ENCODE results near the gene MS4A6E. TPM values are rescaled to one million over a fixed set of nuclear protein-coding genes. Genes with fewer than 3 reads are reported as not detected.

The MS4A6E gene
- total and polyA plus RNA-seq, 2 of the 8 experiments (the other 6 are each of a cell fraction or from before 2014, with no cell fraction given) = not detected

DNA sequence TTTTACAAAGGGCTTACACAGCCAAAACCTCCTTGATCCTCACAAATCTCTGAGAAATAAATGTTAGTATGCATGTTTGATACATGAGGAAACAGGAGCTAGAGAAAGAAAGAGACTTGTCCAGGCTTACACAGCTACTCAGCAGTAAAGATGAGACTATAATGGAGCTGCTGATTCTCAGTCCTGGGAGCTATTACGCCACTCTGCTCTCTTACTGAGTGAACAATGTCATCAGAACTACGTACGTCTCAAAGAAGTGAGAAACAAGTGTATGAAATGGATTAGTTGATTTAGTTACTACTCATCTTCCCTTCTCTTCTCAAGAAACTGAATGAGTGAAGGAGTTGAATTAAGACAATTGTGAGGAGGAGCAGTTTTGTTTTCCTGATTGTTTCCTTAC is 12.3 kb downstream of the MS4A6E start (continued):
- TF ChIP-seq RNF2 (IDR thresholded peaks at IDR 0.05; ENCODE audit: borderline replicate concordance, low read depth, low read length, missing control alignments, poor library complexity, severe bottlenecking) (no peak), SP2 (IDR thresholded peaks at IDR 0.05; ENCODE audit: low read length) (no peak), MAFK (IDR thresholded peaks at IDR 0.05; ENCODE audit: low read depth, low read length) (no peak), RAD21 (IDR thresholded peaks at IDR 0.05 in 1 of 2, conservative IDR thresholded peaks at IDR 0.05 in 1 of 2; ENCODE audit: low read depth in 2 of 2, low read length in 2 of 2) (no peak), TAF7 (optimal IDR thresholded peaks at IDR 0.05; ENCODE audit: borderline replicate concordance, low read depth, low read length) (no peak), YY1 (IDR thresholded peaks at IDR 0.05; ENCODE audit: low read depth, low read length) (no peak)
- TF ChIP-seq, protein P1, sequence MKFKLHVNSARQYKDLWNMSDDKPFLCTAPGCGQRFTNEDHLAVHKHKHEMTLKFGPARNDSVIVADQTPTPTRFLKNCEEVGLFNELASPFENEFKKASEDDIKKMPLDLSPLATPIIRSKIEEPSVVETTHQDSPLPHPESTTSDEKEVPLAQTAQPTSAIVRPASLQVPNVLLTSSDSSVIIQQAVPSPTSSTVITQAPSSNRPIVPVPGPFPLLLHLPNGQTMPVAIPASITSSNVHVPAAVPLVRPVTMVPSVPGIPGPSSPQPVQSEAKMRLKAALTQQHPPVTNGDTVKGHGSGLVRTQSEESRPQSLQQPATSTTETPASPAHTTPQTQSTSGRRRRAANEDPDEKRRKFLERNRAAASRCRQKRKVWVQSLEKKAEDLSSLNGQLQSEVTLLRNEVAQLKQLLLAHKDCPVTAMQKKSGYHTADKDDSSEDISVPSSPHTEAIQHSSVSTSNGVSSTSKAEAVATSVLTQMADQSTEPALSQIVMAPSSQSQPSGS (IDR thresholded peaks at IDR 0.05; ENCODE audit: low read length) = no peak

Measured in H1 (cell line).